CD4-positive, alpha-beta T cell (primary cell): ENCODE data around the gene IL17RE. TPM values are rescaled to one million over a fixed set of nuclear protein-coding genes. Genes with fewer than 3 reads are reported as not detected.

Experiments
- ATAC-seq: fragments of 200-7000 bp; cut with Tn5 transposase; one replicate; pipeline ENCODE4 v1.10.0; 2022; ENCODE audit warnings: mild to moderate bottlenecking; ENCODE audit not compliant: poor library complexity
- CTCF ChIA-PET: fragments of 350-600 bp; sonication (Branson Sonifier 250); formaldehyde crosslinking; loops from one replicate; lab custom pipeline; 2021; ENCODE audit warnings: antibody characterized with exemption, inconsistent platforms; lab: Charles Lee
- POLR2A ChIA-PET: fragments of 350-600 bp; sonication (Branson Sonifier 250); formaldehyde crosslinking; loops from one replicate; lab custom pipeline; 2021; ENCODE audit warnings: antibody characterized with exemption, inconsistent platforms; lab: Charles Lee
- DNase-seq, 14 experiments: peaks; one replicate each; pipeline ENCODE4 v3.0.0-alpha.2; 2013 to 2020; ENCODE audit warnings: mixed read lengths in 2 of 14
- H3K27ac ChIP-seq, 2 donors: one replicate each; pipeline versions ENCODE4 v1.5.1 to v1.7.0; 2013; ENCODE audit warnings: low read length in 2 of 2, low read depth in 1 of 2, mild to moderate bottlenecking in 1 of 2
- H3K27me3 ChIP-seq, 2 experiments: 1 replicate in 1 of 2; 2 replicates in 1 of 2; pipeline versions ENCODE4 v1.6.1 to v1.7.0; 2013; ENCODE audit warnings: low read length in 2 of 2, control low read depth in 1 of 2, mild to moderate bottlenecking in 1 of 2, moderate library complexity in 1 of 2; ENCODE audit not compliant: insufficient read depth in 2 of 2, control insufficient read depth in 1 of 2
- H3K36me3 ChIP-seq: one replicate; pipeline ENCODE4 v1.6.1; 2013; ENCODE audit warnings: low read length, control low read depth; ENCODE audit not compliant: insufficient read depth
- H3K4me1 ChIP-seq: one replicate; pipeline ENCODE4 v1.6.1; 2013; ENCODE audit warnings: low read length, control low read depth; ENCODE audit not compliant: insufficient read depth
- H3K4me3 ChIP-seq: one replicate; pipeline ENCODE4 v1.5.1; 2013; ENCODE audit warnings: mild to moderate bottlenecking, low read length, moderate library complexity
- H3K9me3 ChIP-seq, 2 experiments: 1 replicate in 1 of 2; 2 replicates in 1 of 2; pipeline versions ENCODE4 v1.6.1 to v1.7.0; 2013; ENCODE audit warnings: low read length in 2 of 2, mild to moderate bottlenecking in 2 of 2, control low read depth in 1 of 2, moderate library complexity in 1 of 2; ENCODE audit not compliant: control insufficient read depth in 1 of 2, insufficient read depth in 1 of 2
- H3K27ac Mint-ChIP-seq: one replicate; pipeline ENCODE4 v1.8.0; 2020; ENCODE audit warnings: mixed read lengths
- H3K27me3 Mint-ChIP-seq: one replicate; pipeline ENCODE4 v1.8.0; 2021; ENCODE audit warnings: mixed read lengths
- H3K36me3 Mint-ChIP-seq: one replicate; pipeline ENCODE4 v1.8.0; 2021; ENCODE audit warnings: low read depth, mixed read lengths
- H3K4me1 Mint-ChIP-seq: one replicate; pipeline ENCODE4 v1.8.0; 2021; ENCODE audit warnings: low read depth, mixed read lengths
- H3K4me3 Mint-ChIP-seq: one replicate; pipeline ENCODE4 v1.8.0; 2020; ENCODE audit warnings: mild to moderate bottlenecking, mixed read lengths
- H3K9me3 Mint-ChIP-seq: one replicate; pipeline ENCODE4 v1.8.0; 2020; ENCODE audit warnings: mixed read lengths
- CTCF ChIP-seq: fragments of 200-600 bp; IDR thresholded peaks from one replicate; pipeline ENCODE4 v1.8.0; 2022; ENCODE audit warnings: antibody characterized with exemption, mild to moderate bottlenecking
- intact Hi-C, 2 experiments: fragments of 100-400 bp; cut with DNase I in 1 of 2; cut with micrococcal nuclease in 1 of 2; formaldehyde crosslinking; loops; one replicate each; pipeline versions ENCODE4 v1.15.1 to v1.9.0; 2023 to 2025; cut with DNase I, micrococcal nuclease
- total RNA-seq, 174 experiments: library from RNA in 2 of 174; stranded (reverse) in 2 of 174; gene quantifications; one replicate each; pipeline ENCODE4 v1.2.3 and lab custom pipeline; 2021 to 2026

Gene IL17RE
- total RNA-seq, 2 experiments from 2014 or later, result 1.4 to 1.6 TPM

GRCh38 chr3:9957214-9957613 is 54.6 kb downstream of the IL17RE start:
- TF ChIP-seq CTCF, result no peak
- H3K36me3 ChIP-seq, result no peaks in the 10 kb centered on the region
- no peak for DNase-seq
- H3K27ac ChIP-seq, result no peak overlapping the region
- no peak for ATAC-seq
- peaks cover 5% of the 10 kb centered on the region for H3K4me1 ChIP-seq
- POLR2A ChIA-PET, result no interaction called here
- no peaks in the 10 kb centered on the region for H3K9me3 Mint-ChIP-seq
- H3K9me3 ChIP-seq, result no peaks in the 10 kb centered on the region
- H3K27me3 ChIP-seq, result no peaks in the 10 kb centered on the region
- H3K4me1 Mint-ChIP-seq, result peaks cover 9% of the 10 kb centered on the region
- peak overlapping the region; percentile 39 for H3K27ac Mint-ChIP-seq
- no peak overlapping the region for H3K4me3 Mint-ChIP-seq
- CTCF ChIA-PET, result no interaction called here
- H3K27me3 Mint-ChIP-seq, result no peaks in the 10 kb centered on the region
- no peak overlapping the region for H3K4me3 ChIP-seq
- H3K36me3 Mint-ChIP-seq, result peaks cover 10% of the 10 kb centered on the region
- intact Hi-C loops, result no loop called here

- ChIA-PET CTCF (no interaction called here), POLR2A (no interaction called here)
- no peak for DNase-seq
Measured at GRCh38 chr3:9965200-9965875, 62.7 kb downstream of the IL17RE start.

More at GRCh38 chr3:9965200-9965875, 62.7 kb downstream of the IL17RE start:
- no peaks in the 10 kb centered on the region for H3K27me3 Mint-ChIP-seq
- peaks cover 71% of the 10 kb centered on the region for H3K36me3 Mint-ChIP-seq
- no peak overlapping the region for H3K4me3 Mint-ChIP-seq
- H3K9me3 Mint-ChIP-seq, result no peaks in the 10 kb centered on the region
- H3K27ac ChIP-seq, result no peak overlapping the region
- no peak for TF ChIP-seq CTCF
- intact Hi-C loops, result no loop called here
- no peak overlapping the region for H3K4me3 ChIP-seq
- H3K4me1 Mint-ChIP-seq, result no peaks in the 10 kb centered on the region
- no peak overlapping the region for H3K27ac Mint-ChIP-seq
- H3K9me3 ChIP-seq, result no peaks in the 10 kb centered on the region
- H3K4me1 ChIP-seq, result no peaks in the 10 kb centered on the region
- no peak for ATAC-seq
- peaks cover 37% of the 10 kb centered on the region for H3K36me3 ChIP-seq
- no peaks in the 10 kb centered on the region for H3K27me3 ChIP-seq

Other genes starting within 250 kb of the IL17RE start
- gene CPNE9, start 199.0 kb upstream of the IL17RE start, total RNA-seq, result under 1 TPM; 0.33 to 0.45 TPM
- 10 to 100 TPM; 23.7 to 25.6 TPM for gene BRPF1, start 171.1 kb upstream of the IL17RE start, total RNA-seq
- 1 to 10 TPM; 7.1 to 8.9 TPM for gene OGG1, start 152.9 kb upstream of the IL17RE start, total RNA-seq
- gene CAMK1, start 132.9 kb upstream of the IL17RE start, total RNA-seq, result 1 to 10 TPM in 1 of 2 experiments, under 1 TPM in 1; 0.74 to 1.1 TPM
- gene TADA3, start 110.4 kb upstream of the IL17RE start, total RNA-seq, result 10 to 100 TPM; 14.7 to 16.5 TPM
- gene ARPC4, start 109.8 kb upstream of the IL17RE start, total RNA-seq, result 10 to 100 TPM; 88.7 to 91.3 TPM
- 10 to 100 TPM; 50.5 to 58.6 TPM for gene TTLL3, start 92.6 kb upstream of the IL17RE start, total RNA-seq
- gene RPUSD3, start 58.8 kb upstream of the IL17RE start, total RNA-seq, result 1 to 10 TPM; 7.9 to 8.1 TPM
- gene CIDEC, start 22.6 kb upstream of the IL17RE start, total RNA-seq, result not detected
- 10 to 100 TPM; 14.4 to 15.1 TPM for gene JAGN1, start 12.2 kb upstream of the IL17RE start, total RNA-seq
- under 1 TPM; 0.42 to 0.88 TPM for gene IL17RC, start 14.2 kb downstream of the IL17RE start, total RNA-seq
- gene CRELD1, start 31.0 kb downstream of the IL17RE start, total RNA-seq, result 10 to 100 TPM; 10.7 to 12.4 TPM
- gene PRRT3, start 49.6 kb downstream of the IL17RE start, total RNA-seq, result 1 to 10 TPM; 6.3 to 8.3 TPM
- 10 to 100 TPM; 41.0 to 42.3 TPM for gene EMC3, start 84.0 kb downstream of the IL17RE start, total RNA-seq
- gene FANCD2, start 123.6 kb downstream of the IL17RE start, total RNA-seq, result 10 to 100 TPM; 13.8 to 16.8 TPM
- gene FANCD2OS, start 205.4 kb downstream of the IL17RE start, total RNA-seq, result not detected
- gene BRK1, start 212.8 kb downstream of the IL17RE start, total RNA-seq, result 10 to 100 TPM; 33.1 to 33.8 TPM
- 10 to 100 TPM; 54.4 to 58.2 TPM for gene VHL, start 238.9 kb downstream of the IL17RE start, total RNA-seq